Right lobe of liver (tissue), 6 donors: Measurements from ENCODE around the gene TNFRSF1A. TPM values are rescaled to one million over a fixed set of nuclear protein-coding genes. Genes with fewer than 3 reads are reported as not detected.

Experiments
- ATAC-seq, 4 donors: fragments of 200-7000 bp; cut with Tn5 transposase; one replicate each; pipeline ENCODE4 v1.9.1; 2020; ENCODE audit warnings: mild to moderate bottlenecking in 4 of 4, moderate library complexity in 4 of 4
- DNase-seq, 3 donors: peaks; one replicate each; pipeline ENCODE4 v3.0.0-alpha.2; 2020
- H3K27ac ChIP-seq, 3 donors: fragments of 200-600 bp; one replicate each; pipeline ENCODE4 v1.8.0; 2022
- H3K27me3 ChIP-seq, 2 donors: fragments of 200-600 bp; one replicate each; pipeline ENCODE4 v1.8.0; 2022
- H3K36me3 ChIP-seq, 4 donors: fragments of 200-600 bp; sonication (generic) in 1 of 4; one replicate each; pipeline versions ENCODE4 v1.5.1 to v1.8.0; 2017 to 2022; ENCODE audit warnings: control low read depth in 1 of 4
- H3K4me1 ChIP-seq, 4 donors: fragments of 200-600 bp; sonication (generic) in 1 of 4; one replicate each; pipeline versions ENCODE4 v1.5.1 to v1.8.0; 2017 to 2022; ENCODE audit warnings: control low read depth in 1 of 4
- H3K4me3 ChIP-seq, 3 donors: fragments of 200-600 bp; one replicate each; pipeline ENCODE4 v1.8.0; 2022
- H3K9me3 ChIP-seq, 4 donors: fragments of 200-600 bp; sonication (generic) in 1 of 4; one replicate each; pipeline versions ENCODE4 v1.5.1 to v1.8.0; 2017 to 2022; ENCODE audit warnings: control low read depth in 1 of 4
- CTCF ChIP-seq, 4 donors: fragments of 200-600 bp in 3 of 4; fragments of 450-650 bp in 1 of 4; IDR thresholded peaks; one replicate each; pipeline versions ENCODE4 v1.5.1 to v1.8.0; 2016 to 2022; ENCODE audit warnings: antibody characterized with exemption in 4 of 4, mild to moderate bottlenecking in 2 of 4
- POLR2A ChIP-seq: fragments of 450-650 bp; IDR thresholded peaks from one replicate; pipeline ENCODE4 v1.6.1; 2017; ENCODE audit warnings: antibody characterized with exemption, mild to moderate bottlenecking
- WGBS: methylation state at CpG from one replicate; pipeline ENCODE4 v1.1.6; 2018; ENCODE audit warnings: low coverage, low lambda C conversion rate; ENCODE audit not compliant: insufficient coverage; ENCODE audit errors: missing lambda C conversion rate; 5-methylcytosine and 5-hydroxymethylcytosine counted together
- intact Hi-C, 2 donors: fragments of 100-400 bp; cut with DNase I; formaldehyde crosslinking; loops; one replicate each; pipeline versions ENCODE4 v1.11.2 to v1.14.1; 2022
- total RNA-seq, 6 experiments: library from RNA; depleted of rRNA in 2 of 6; stranded (reverse); fragments of >200 nt in 2 of 6; fragmentation: NEBNext Ultra II Directional in 3 of 6; extraction: Animal tissue kit (Norgen Biotek cat#: 25700) in 3 of 6; gene quantifications; one replicate each; pipeline versions ENCODE4 v1.1.0 to v1.2.4, GENCODE V29; 2016 to 2023
- donor health status: DM: no; HTN: yes; CAD: no.
- donor health status: DM: no; HTN: no; CAD: no.
- donor health status: DM: no; HTN: no; CAD: no.
- donor health status: DM: no; HTN: yes; CAD: no.
- donor health status: DM: no; HTN: yes; CAD: no.

TNFRSF1A gene
- total RNA-seq, 6 experiments from 2014 or later, result 70.6 to 199 (median 117) TPM

- H3K9me3 ChIP-seq, result no peaks in the 10 kb centered on the region
- ATAC-seq (no peak), DNase-seq (peak in 1 of 3 donors; percentile 47)
- H3K4me3 ChIP-seq, result no peak overlapping the region
- H3K27me3 ChIP-seq, result no peaks in the 10 kb centered on the region
- TF ChIP-seq CTCF (IDR thresholded peaks at IDR 0.05) (no peak), POLR2A (no peak)
- intact Hi-C loops, result loop anchor here (10.0 kb wide), 3 partner anchors 55 to 205 kb away; partner anchors contain the start of genes LTBR (in 2 of the 2), GAPDH (in 1 of the 2) and TAPBPL (in 1 of the 2)
- H3K36me3 ChIP-seq, result peaks cover 0 to 76% (median 51%) of the 10 kb centered on the region in 4 donors
- H3K27ac ChIP-seq, result no peak overlapping the region
- peaks cover under 1 to 49% (median 22%) of the 10 kb centered on the region in 4 donors for H3K4me1 ChIP-seq
- 77% methylated on average over 4 of the region's 15 CpGs for WGBS
These were observed 12.2 kb downstream of the TNFRSF1A start for GRCh38 chr12:6329703-6330064.

- peaks cover 3 to 47% (median 20%) of the 10 kb centered on the region in 4 donors for H3K4me1 ChIP-seq
- no peak for DNase-seq
- 74% methylated on average over 11 of the region's 75 CpGs for WGBS
- H3K4me3 ChIP-seq, result no peak overlapping the region
- intact Hi-C loops, result loop anchor here in 1 of 2 donors (10.0 kb wide), 1 partner anchor 126 kb away; the partner anchor contains the start of gene TAPBPL
- peaks cover 0 to 71% (median 50%) of the 10 kb centered on the region in 4 donors for H3K36me3 ChIP-seq
- H3K27me3 ChIP-seq, result no peaks in the 10 kb centered on the region
- TF ChIP-seq POLR2A (no peak), CTCF (IDR thresholded peaks at IDR 0.05) (no peak)
- H3K27ac ChIP-seq, result no peak overlapping the region
- no peaks in the 10 kb centered on the region for H3K9me3 ChIP-seq
- no peak for ATAC-seq
These were observed 12.8 kb downstream of the TNFRSF1A start for GRCh38 chr12:6328945-6329702.

- no peak for ATAC-seq
- peaks cover 3 to 44% (median 22%) of the 10 kb centered on the region in 4 donors for H3K4me1 ChIP-seq
These were observed 13.7 kb downstream of the TNFRSF1A start for GRCh38 chr12:6328045-6328779.

More at GRCh38 chr12:6328045-6328779, 13.7 kb downstream of the TNFRSF1A start:
- 79% methylated on average over 9 of the region's 10 CpGs for WGBS
- Histone ChIP-seq H3K4me3 (no peak overlapping the region), H3K9me3 (no peaks in the 10 kb centered on the region), H3K36me3 (peaks cover 0 to 62% (median 45%) of the 10 kb centered on the region in 4 donors), H3K27me3 (no peaks in the 10 kb centered on the region), H3K27ac (no peak overlapping the region)
- no peak for DNase-seq
- TF ChIP-seq POLR2A, result no peak
- TF ChIP-seq CTCF (IDR thresholded peaks at IDR 0.05), result no peak
- intact Hi-C loops, result loop anchor here in 1 of 2 donors (10.0 kb wide), 1 partner anchor 127 kb away; the partner anchor contains the start of gene TAPBPL
